GM12878 (cell line): ENCODE results near the gene WRAP73. TPM values are rescaled to one million over a fixed set of nuclear protein-coding genes. Genes with fewer than 3 reads are reported as not detected.

Experiments used
- ATAC-seq: fragments of 200-7000 bp; cut with Tn5 transposase; 3 replicates; pipeline ENCODE4 v1.9.1; 2020; ENCODE audit warnings: mild to moderate bottlenecking, moderate library complexity
- BruUV-seq: library from RNA; stranded (reverse); fragments of 400-500 nt; replicated peaks from 2 replicates; lab custom pipeline; 2021; lab: Mats Ljungman, UMichigan
- CTCF ChIA-PET: fragments of 300-600 bp; sonication (Branson Sonifier 250); formaldehyde crosslinking; extraction: SDS; loops from one replicate; lab custom pipeline; 2021; ENCODE audit warnings: inconsistent platforms; lab: Yijun Ruan, JAX
- POLR2A ChIA-PET: fragments of 350-600 bp; formaldehyde crosslinking; extraction: SDS; loops from one replicate; lab custom pipeline; 2021; ENCODE audit warnings: inconsistent platforms; lab: Charles Lee
- RAD21 ChIA-PET: fragments of 300-600 bp; sonication (Branson Sonifier 250); formaldehyde crosslinking; loops from one replicate; lab custom pipeline; 2023; ENCODE audit warnings: antibody characterized with exemption; ENCODE audit not compliant: unreplicated experiment; lab: Charles Lee
- SMC1A ChIA-PET: fragments of 300-600 bp; sonication (Branson Sonifier 250); formaldehyde crosslinking; loops from one replicate; lab custom pipeline; 2023; ENCODE audit not compliant: unreplicated experiment, uncharacterized antibody; lab: Charles Lee
- DNase-seq: peaks from one replicate; pipeline ENCODE4 v3.0.0-alpha.2; 2011; ENCODE audit warnings: low read depth, low spot score
- FAIRE-seq: peaks from 3 replicates; lab custom pipeline; 2011; peaks lifted over from hg19 to GRCh38; lab: Jason Lieb, UNC
- H2AFZ ChIP-seq: 2 replicates; pipeline ENCODE4 v1.6.0; 2011; ENCODE audit warnings: low read depth, low read length, control low read depth; ENCODE audit not compliant: control insufficient read depth
- H3K27ac ChIP-seq: 2 replicates; pipeline ENCODE4 v1.5.1; 2011; ENCODE audit warnings: control low read depth; ENCODE audit not compliant: control insufficient read depth, insufficient read depth
- H3K27me3 ChIP-seq, 2 experiments: replicated peaks in 1 of 2; 2 replicates each; pipeline versions ENCODE4 v1.6.0 to v1.6.1; 2011; ENCODE audit warnings: low read length in 1 of 2; ENCODE audit not compliant: control insufficient read depth in 2 of 2, insufficient read depth in 2 of 2
- H3K36me3 ChIP-seq, 2 experiments: 2 replicates each; pipeline ENCODE4 v1.5.1; 2011; ENCODE audit warnings: low read length in 1 of 2; ENCODE audit not compliant: control insufficient read depth in 2 of 2, insufficient read depth in 2 of 2
- H3K4me1 ChIP-seq: 2 replicates; pipeline ENCODE4 v1.6.1; 2011; ENCODE audit warnings: mild to moderate bottlenecking, low read length, moderate library complexity, mixed read lengths; ENCODE audit not compliant: control insufficient read depth, insufficient read depth
- H3K4me2 ChIP-seq: 2 replicates; pipeline ENCODE4 v1.6.0; 2011; ENCODE audit warnings: control low read depth; ENCODE audit not compliant: control insufficient read depth, insufficient read depth
- H3K4me3 ChIP-seq: fragments of 200-600 bp; sonication (generic); 2 replicates; pipeline ENCODE4 v1.5.1; 2016
- H3K79me2 ChIP-seq: 2 replicates; pipeline ENCODE4 v1.6.0; 2011; ENCODE audit warnings: low read length; ENCODE audit not compliant: control insufficient read depth, insufficient read depth
- H3K9ac ChIP-seq: 2 replicates; pipeline ENCODE4 v1.8.0; 2011; ENCODE audit warnings: low read length, control low read depth, mixed read lengths; ENCODE audit not compliant: control insufficient read depth, insufficient read depth
- H3K9me3 ChIP-seq: replicated peaks from 3 replicates; pipeline ENCODE4 v1.5.1; 2011; ENCODE audit warnings: mild to moderate bottlenecking, low read length; ENCODE audit not compliant: control insufficient read depth, insufficient read depth
- H4K20me1 ChIP-seq: 2 replicates; pipeline ENCODE4 v1.6.0; 2011; ENCODE audit not compliant: control insufficient read depth, insufficient read depth
- BHLHE40 ChIP-seq, 2 experiments: fragments of 450-650 bp in 1 of 2; IDR thresholded peaks; 2 replicates each; pipeline ENCODE4 v1.6.1; 2011 to 2017; ENCODE audit warnings: low read depth in 2 of 2, borderline replicate concordance in 1 of 2, improper control_type of control experiment in 1 of 2, low read length in 1 of 2, mild to moderate bottlenecking in 1 of 2
- DPF2 ChIP-seq: fragments of 450-650 bp; IDR thresholded peaks from 2 replicates; pipeline ENCODE4 v1.6.1; 2017; ENCODE audit warnings: mild to moderate bottlenecking
- FOXM1 ChIP-seq: IDR thresholded peaks from 2 replicates; pipeline ENCODE4 v1.6.1; 2012; ENCODE audit warnings: low read depth, mild to moderate bottlenecking, inconsistent platforms, low read length, moderate library complexity
- NFXL1 ChIP-seq: fragments of 450-650 bp; IDR thresholded peaks from 2 replicates; pipeline ENCODE4 v1.6.1; 2017; ENCODE audit warnings: antibody characterized with exemption, mild to moderate bottlenecking, borderline replicate concordance
- RUNX3 ChIP-seq: IDR thresholded peaks from 2 replicates; pipeline ENCODE4 v1.6.1; 2012; ENCODE audit warnings: low read length, inconsistent platforms
- SMAD5 ChIP-seq: IDR thresholded peaks from 2 replicates; pipeline ENCODE4 v1.6.1; 2016; ENCODE audit warnings: antibody characterized with exemption, low read depth
- WGBS: methylation state at CpG from one replicate; pipeline ENCODE4 v1.1.6; 2016; ENCODE audit warnings: low lambda C conversion rate; ENCODE audit not compliant: insufficient replicate concordance, insufficient coverage; ENCODE audit errors: missing lambda C conversion rate; 5-methylcytosine and 5-hydroxymethylcytosine counted together
- in situ Hi-C: fragments of 300-500 bp; cut with MboI; formaldehyde crosslinking; loops from 9 replicates; pipeline ENCODE4 v1.14.3; 2018; ENCODE audit warnings: mixed read lengths
- intact Hi-C: fragments of 100-400 bp; cut with micrococcal nuclease; formaldehyde crosslinking; loops from one replicate; pipeline ENCODE4 v1.14.2; 2022; ENCODE audit not compliant: unreplicated experiment
- polyA plus RNA-seq, 11 experiments: library from polyadenylated mRNA; depleted of rRNA in 4 of 11; unstranded in 6 of 11; stranded (reverse) in 5 of 11; fragments of >200 nt; fragmentation: Nextera tagmentation in 4 of 11; fragmentation: Illumina TruSeq in 1 of 11; extraction: Ambion mirVana in 4 of 11; extraction: Trizol in 1 of 11; gene quantifications; 1 replicate in 1 of 11; 2 replicates in 10 of 11; pipeline versions ENCODE4 v1.2.1 to v1.2.3, GENCODE V29; 2011 to 2016; ENCODE audit warnings: inconsistent platforms in 2 of 11, missing spikeins in 2 of 11, low read depth in 1 of 11
- total RNA-seq, 4 experiments: library from RNA; depleted of rRNA in 3 of 4; stranded (reverse); fragments of >200 nt in 3 of 4; fragmentation: Illumina TruSeq in 1 of 4; extraction: Trizol in 1 of 4; gene quantifications; 2 replicates each; pipeline versions ENCODE4 v1.2.1 to v1.2.3, GENCODE V29; 2013 to 2021
- TF ChIP-seq, protein P1 (sequence below): fragments of 450-650 bp; formaldehyde crosslinking; IDR thresholded peaks from 2 replicates; pipeline ENCODE4 v1.5.0; 2022; ENCODE audit warnings: mild to moderate bottlenecking, missing genetic modification characterization
- TF ChIP-seq, protein P2 (sequence below): fragments of 450-650 bp; IDR thresholded peaks from 2 replicates; pipeline ENCODE4 v1.6.1; 2018; ENCODE audit warnings: mild to moderate bottlenecking, low read depth, moderate library complexity; ENCODE audit not compliant: partially characterized antibody

The WRAP73 gene
- total and polyA plus RNA-seq, 10 of the 15 experiments (the other 5 are each of a cell fraction or from before 2014, with no cell fraction given), result 3.2 to 65.8 (median 48.0) TPM

- H3K9me3 ChIP-seq, result no peaks in the 10 kb centered on the region
- no peak within 1 kb of the TSS for H2AFZ ChIP-seq
- H3K36me3 ChIP-seq, result no peaks in the 10 kb centered on the region
- FAIRE-seq (no peak), ATAC-seq (peak; percentile 61), DNase-seq (no peak)
- WGBS, result 8% methylated on average over 41 of the region's 87 CpGs
- H4K20me1 ChIP-seq, result no peaks in the 10 kb centered on the region
- ChIA-PET POLR2A (no interaction called here), SMC1A (no interaction called here), CTCF (no interaction called here), RAD21 (no interaction called here)
- H3K27ac ChIP-seq, result no peak within 1 kb of the TSS
- H3K27me3 ChIP-seq, result peaks cover 2 to 8% of the 10 kb centered on the region in 2 experiments; a peak in 3 of 4 replicates
- TF ChIP-seq BHLHE40 (IDR thresholded peaks at IDR 0.05; ENCODE audit: borderline replicate concordance in 1 of 2, low read depth in 2 of 2, low read length in 1 of 2) (peak in 1 of 2 experiments; percentile 34; a peak in 2 of 4 replicates), FOXM1 (no peak)
- no TSS peak for BruUV-seq
- no peak within 1 kb of the TSS for H3K4me3 ChIP-seq
- no peak within 1 kb of the TSS for H3K9ac ChIP-seq
- in situ Hi-C loops (no loop called here), intact Hi-C loops (no loop called here)
- H3K4me1 ChIP-seq, result no peaks in the 10 kb centered on the region
- H3K79me2 ChIP-seq, result no peaks in the 10 kb centered on the region
- 0 out of 2 replicates have a peak within 1 kb of the TSS, but pooled peaks have one; percentile 25 for H3K4me2 ChIP-seq
Measured at GRCh38 chr1:3611170-3612019, 38.5 kb downstream of the WRAP73 start, which contains the start of gene MEGF6. Gene MEGF6 (minus strand): TSS chr1:3611508. CDS start chr1:3611268, 240 bp downstream.

DNA sequence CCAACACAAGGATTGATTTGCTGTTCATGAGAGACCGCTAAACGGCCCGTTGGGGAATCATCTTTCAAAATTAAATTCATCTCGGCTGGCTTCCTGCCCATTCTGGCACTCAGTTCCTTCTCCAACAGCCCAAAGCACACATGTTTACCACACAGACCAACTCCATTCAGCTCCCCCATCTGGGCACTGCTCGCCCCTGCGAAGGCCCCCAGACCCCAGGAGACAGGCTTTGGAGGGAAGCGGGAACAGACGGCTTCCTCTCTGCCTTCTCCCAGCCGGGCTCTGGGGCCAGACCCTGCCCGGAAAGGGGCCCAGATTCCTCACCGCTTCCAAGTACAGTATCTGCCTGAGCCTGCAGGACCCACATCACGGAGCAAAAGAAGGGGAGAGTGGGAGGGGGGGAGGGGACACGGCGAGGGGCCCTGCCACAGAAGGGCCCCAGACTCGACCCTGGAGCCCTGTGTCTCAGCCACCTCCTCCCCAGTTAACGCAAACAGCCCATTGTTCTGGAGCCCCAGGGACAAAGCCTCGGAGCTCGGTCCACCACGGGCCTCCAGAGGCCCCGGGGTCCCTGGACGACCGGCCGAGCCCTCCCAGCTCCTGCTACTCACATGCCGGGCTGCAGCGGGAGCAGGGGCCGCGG lies 39.3 kb downstream of the WRAP73 start:
- CTCF ChIA-PET, result no interaction called here
- intact Hi-C loops, result no loop called here
- DNase-seq, result no peak
- no peak for TF ChIP-seq NFXL1
- TF ChIP-seq, protein P1, sequence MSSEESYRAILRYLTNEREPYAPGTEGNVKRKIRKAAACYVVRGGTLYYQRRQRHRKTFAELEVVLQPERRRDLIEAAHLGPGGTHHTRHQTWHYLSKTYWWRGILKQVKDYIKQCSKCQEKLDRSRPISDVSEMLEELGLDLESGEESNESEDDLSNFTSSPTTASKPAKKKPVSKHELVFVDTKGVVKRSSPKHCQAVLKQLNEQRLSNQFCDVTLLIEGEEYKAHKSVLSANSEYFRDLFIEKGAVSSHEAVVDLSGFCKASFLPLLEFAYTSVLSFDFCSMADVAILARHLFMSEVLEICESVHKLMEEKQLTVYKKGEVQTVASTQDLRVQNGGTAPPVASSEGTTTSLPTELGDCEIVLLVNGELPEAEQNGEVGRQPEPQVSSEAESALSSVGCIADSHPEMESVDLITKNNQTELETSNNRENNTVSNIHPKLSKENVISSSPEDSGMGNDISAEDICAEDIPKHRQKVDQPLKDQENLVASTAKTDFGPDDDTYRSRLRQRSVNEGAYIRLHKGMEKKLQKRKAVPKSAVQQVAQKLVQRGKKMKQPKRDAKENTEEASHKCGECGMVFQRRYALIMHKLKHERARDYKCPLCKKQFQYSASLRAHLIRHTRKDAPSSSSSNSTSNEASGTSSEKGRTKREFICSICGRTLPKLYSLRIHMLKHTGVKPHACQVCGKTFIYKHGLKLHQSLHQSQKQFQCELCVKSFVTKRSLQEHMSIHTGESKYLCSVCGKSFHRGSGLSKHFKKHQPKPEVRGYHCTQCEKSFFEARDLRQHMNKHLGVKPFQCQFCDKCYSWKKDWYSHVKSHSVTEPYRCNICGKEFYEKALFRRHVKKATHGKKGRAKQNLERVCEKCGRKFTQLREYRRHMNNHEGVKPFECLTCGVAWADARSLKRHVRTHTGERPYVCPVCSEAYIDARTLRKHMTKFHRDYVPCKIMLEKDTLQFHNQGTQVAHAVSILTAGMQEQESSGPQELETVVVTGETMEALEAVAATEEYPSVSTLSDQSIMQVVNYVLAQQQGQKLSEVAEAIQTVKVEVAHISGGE, result no peak
- no peak for TF ChIP-seq SMAD5
- no peak for TF ChIP-seq RUNX3
- TF ChIP-seq, protein P2, sequence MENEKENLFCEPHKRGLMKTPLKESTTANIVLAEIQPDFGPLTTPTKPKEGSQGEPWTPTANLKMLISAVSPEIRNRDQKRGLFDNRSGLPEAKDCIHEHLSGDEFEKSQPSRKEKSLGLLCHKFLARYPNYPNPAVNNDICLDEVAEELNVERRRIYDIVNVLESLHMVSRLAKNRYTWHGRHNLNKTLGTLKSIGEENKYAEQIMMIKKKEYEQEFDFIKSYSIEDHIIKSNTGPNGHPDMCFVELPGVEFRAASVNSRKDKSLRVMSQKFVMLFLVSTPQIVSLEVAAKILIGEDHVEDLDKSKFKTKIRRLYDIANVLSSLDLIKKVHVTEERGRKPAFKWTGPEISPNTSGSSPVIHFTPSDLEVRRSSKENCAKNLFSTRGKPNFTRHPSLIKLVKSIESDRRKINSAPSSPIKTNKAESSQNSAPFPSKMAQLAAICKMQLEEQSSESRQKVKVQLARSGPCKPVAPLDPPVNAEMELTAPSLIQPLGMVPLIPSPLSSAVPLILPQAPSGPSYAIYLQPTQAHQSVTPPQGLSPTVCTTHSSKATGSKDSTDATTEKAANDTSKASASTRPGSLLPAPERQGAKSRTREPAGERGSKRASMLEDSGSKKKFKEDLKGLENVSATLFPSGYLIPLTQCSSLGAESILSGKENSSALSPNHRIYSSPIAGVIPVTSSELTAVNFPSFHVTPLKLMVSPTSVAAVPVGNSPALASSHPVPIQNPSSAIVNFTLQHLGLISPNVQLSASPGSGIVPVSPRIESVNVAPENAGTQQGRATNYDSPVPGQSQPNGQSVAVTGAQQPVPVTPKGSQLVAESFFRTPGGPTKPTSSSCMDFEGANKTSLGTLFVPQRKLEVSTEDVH, result no peak
- TF ChIP-seq DPF2, result no peak

More for the DNA sequence above, 39.3 kb downstream of the WRAP73 start:
- Histone ChIP-seq H2AFZ (no peak overlapping the region), H3K9me3 (no peaks in the 10 kb centered on the region), H3K27me3 (peaks cover 2 to 8% of the 10 kb centered on the region in 2 experiments; a peak in 3 of 4 replicates), H3K4me3 (no peak overlapping the region), H3K9ac (no peak overlapping the region), H3K79me2 (no peaks in the 10 kb centered on the region), H3K36me3 (no peaks in the 10 kb centered on the region), H3K4me2 (no peak overlapping the region), H3K4me1 (no peaks in the 10 kb centered on the region), H4K20me1 (no peaks in the 10 kb centered on the region), H3K27ac (no peak overlapping the region)
- no peak for FAIRE-seq
- in situ Hi-C loops, result no loop called here
- RAD21 ChIA-PET, result no interaction called here
- BruUV-seq, result no TSS peak
- ATAC-seq, result no peak
- SMC1A ChIA-PET, result no interaction called here
- under 1% methylated on average over 21 of the region's 27 CpGs for WGBS
- POLR2A ChIA-PET, result no interaction called here
